ENCODE results near the gene ARHGAP24.

DNA sequence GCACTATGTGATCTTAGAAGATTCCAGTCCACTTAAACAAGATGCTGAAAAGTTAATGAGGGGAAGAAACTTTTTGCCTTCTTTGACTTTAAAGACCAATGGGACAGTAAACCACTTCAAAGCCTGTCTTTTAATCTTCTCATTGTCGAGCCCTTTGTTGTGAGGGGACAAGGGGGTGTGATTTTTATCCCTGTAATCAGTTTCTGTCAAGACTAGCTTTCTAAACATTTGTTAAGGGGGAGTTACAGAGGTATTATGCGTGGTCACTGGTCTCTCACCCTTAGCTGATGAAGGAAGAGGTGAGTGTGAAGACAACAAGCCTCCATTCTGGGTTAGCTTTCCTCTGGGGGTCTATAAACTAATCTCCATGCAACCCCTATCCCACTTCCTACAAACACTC is 409.3 kb downstream of the ARHGAP24 start:
- TF ChIP-seq TARDBP (IDR thresholded peaks at IDR 0.05) = no peak
- no peak for TF ChIP-seq FOXM1 (IDR thresholded peaks at IDR 0.05; ENCODE audit: borderline replicate concordance)
- TF ChIP-seq SUZ12 (IDR thresholded peaks at IDR 0.05) = no peak
- no peak for TF ChIP-seq ELF4 (IDR thresholded peaks at IDR 0.05)
